Testis (tissue), 2 donors: ENCODE results near the gene MEGF10.

ENCODE experiments used
- POLR2A ChIP-seq: fragments of 450-650 bp; IDR thresholded peaks from one replicate; pipeline ENCODE4 v1.6.1; 2017; ENCODE audit warnings: antibody characterized with exemption, mild to moderate bottlenecking, moderate library complexity
- TF ChIP-seq, protein P1 (sequence below), 3 experiments: fragments of 450-650 bp in 2 of 3; fragments of 200-600 bp in 1 of 3; sonication (generic) in 1 of 3; IDR thresholded peaks; one replicate each; pipeline ENCODE4 v1.5.1; 2016 to 2019; ENCODE audit warnings: antibody characterized with exemption in 3 of 3, mild to moderate bottlenecking in 2 of 3, moderate library complexity in 1 of 3

DNA sequence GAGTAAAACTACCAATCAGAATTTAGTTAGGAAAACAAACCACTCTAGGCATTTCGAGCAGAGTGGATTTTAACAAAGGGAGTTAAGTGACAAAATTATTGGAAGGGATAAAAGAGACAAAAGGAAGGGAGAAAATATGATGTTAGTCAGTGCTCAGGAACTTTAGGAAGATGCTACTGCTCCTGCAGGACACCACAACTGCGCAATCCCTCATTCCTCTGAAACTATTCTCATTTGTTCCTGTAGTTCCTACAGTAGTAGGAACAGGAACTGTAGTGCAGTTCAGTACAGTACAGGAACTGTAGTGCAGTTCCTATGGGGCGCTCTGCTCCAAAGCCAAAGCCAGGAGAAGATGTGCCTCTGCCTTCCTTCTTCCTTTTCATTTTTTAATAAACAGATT is 29.9 kb upstream of the MEGF10 start:
- TF ChIP-seq, protein P1, sequence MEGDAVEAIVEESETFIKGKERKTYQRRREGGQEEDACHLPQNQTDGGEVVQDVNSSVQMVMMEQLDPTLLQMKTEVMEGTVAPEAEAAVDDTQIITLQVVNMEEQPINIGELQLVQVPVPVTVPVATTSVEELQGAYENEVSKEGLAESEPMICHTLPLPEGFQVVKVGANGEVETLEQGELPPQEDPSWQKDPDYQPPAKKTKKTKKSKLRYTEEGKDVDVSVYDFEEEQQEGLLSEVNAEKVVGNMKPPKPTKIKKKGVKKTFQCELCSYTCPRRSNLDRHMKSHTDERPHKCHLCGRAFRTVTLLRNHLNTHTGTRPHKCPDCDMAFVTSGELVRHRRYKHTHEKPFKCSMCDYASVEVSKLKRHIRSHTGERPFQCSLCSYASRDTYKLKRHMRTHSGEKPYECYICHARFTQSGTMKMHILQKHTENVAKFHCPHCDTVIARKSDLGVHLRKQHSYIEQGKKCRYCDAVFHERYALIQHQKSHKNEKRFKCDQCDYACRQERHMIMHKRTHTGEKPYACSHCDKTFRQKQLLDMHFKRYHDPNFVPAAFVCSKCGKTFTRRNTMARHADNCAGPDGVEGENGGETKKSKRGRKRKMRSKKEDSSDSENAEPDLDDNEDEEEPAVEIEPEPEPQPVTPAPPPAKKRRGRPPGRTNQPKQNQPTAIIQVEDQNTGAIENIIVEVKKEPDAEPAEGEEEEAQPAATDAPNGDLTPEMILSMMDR (IDR thresholded peaks at IDR 0.05): no peak
- TF ChIP-seq POLR2A: no peak
